ENCODE data around the gene GRM1.

GRCh38 chr6:146240322-146240721 lies 211.5 kb downstream of the GRM1 start:
- TF ChIP-seq CTCF (IDR thresholded peaks at IDR 0.05; ENCODE audit: low read depth, low read length) (no peak), EZH2phosphoT487 (IDR thresholded peaks at IDR 0.05; ENCODE audit: low read depth) (no peak)

Data from OCI-LY3 (cell line).